CD4-positive, alpha-beta T cell treated with Interferon alpha-2 for 1 hour (primary cell): ENCODE results near the gene IPP.
"Not testable (repeated sequence)": the region's sequence is repeated elsewhere in the genome, so short reads cannot be mapped to it uniquely, and the experiment has no call there.

Experiments used
- DNase-seq, 2 donors: peaks; one replicate each; pipeline ENCODE4 v3.0.0-alpha.2; 2020 to 2022

The IPP gene

GRCh38 chr1:45750298-45751038 lies at the start of gene IPP:
IPP (minus strand) TSS chr1:45750653; CDS start chr1:45746411, 4,242 bp downstream.
- DNase-seq, result peak; percentile 94 to 95

- no peak for DNase-seq
Observed at GRCh38 chr1:45796946-45797345, 46.5 kb upstream of the IPP start.

GRCh38 chr1:45796381-45796780 lies 45.9 kb upstream of the IPP start:
- DNase-seq, result no peak

GRCh38 chr1:45793942-45794604 lies 43.6 kb upstream of the IPP start:
- DNase-seq, result no peak

GRCh38 chr1:45792744-45793143 lies 42.3 kb upstream of the IPP start:
- no peak for DNase-seq

GRCh38 chr1:45789601-45790000 lies 39.1 kb upstream of the IPP start:
- no peak for DNase-seq

- DNase-seq, result no peak
Observed at GRCh38 chr1:45787905-45788304, 37.5 kb upstream of the IPP start.

- peak; percentile 6 to 63 for DNase-seq
Observed at GRCh38 chr1:45785583-45785982, 35.1 kb upstream of the IPP start.

GRCh38 chr1:45775794-45776193 lies 25.3 kb upstream of the IPP start:
- DNase-seq, result no peak

GRCh38 chr1:45772971-45773370 lies 22.5 kb upstream of the IPP start:
- no peak for DNase-seq

GRCh38 chr1:45769261-45769932 lies 18.9 kb upstream of the IPP start:
- DNase-seq, result no peak

- no peak for DNase-seq
Observed at GRCh38 chr1:45767035-45767434, 16.6 kb upstream of the IPP start.

- no peak for DNase-seq
Observed at GRCh38 chr1:45765999-45766792, 15.7 kb upstream of the IPP start.

GRCh38 chr1:45762291-45762690 lies 11.8 kb upstream of the IPP start:
- no peak for DNase-seq

GRCh38 chr1:45755697-45756096 lies 5.2 kb upstream of the IPP start:
- DNase-seq, result no peak

GRCh38 chr1:45753248-45754037 lies 3.0 kb upstream of the IPP start:
- DNase-seq, result no peak

- no peak for DNase-seq
Observed at GRCh38 chr1:45752441-45753052, 2.1 kb upstream of the IPP start.

- DNase-seq, result no peak
Observed at GRCh38 chr1:45752014-45752413, 1.6 kb upstream of the IPP start.

GRCh38 chr1:45751039-45751838 lies 786 bp upstream of the IPP start:
- DNase-seq, result not testable (repeated sequence)

GRCh38 chr1:45746922-45747321 lies 3.5 kb downstream of the IPP start:
- no peak for DNase-seq

GRCh38 chr1:45739641-45740156 lies 10.8 kb downstream of the IPP start:
- DNase-seq, result not testable (repeated sequence)
